DOHH2 (cell line): ENCODE measurements around the gene RCC2.

Experiments
- H3F3A ChIP-seq: fragments of 200-600 bp; sonication (generic), shearing (Covaris generic); 2 replicates; pipeline ENCODE4 v1.6.0; 2016; ENCODE audit warnings: antibody characterized with exemption, mild to moderate bottlenecking; ENCODE audit not compliant: control insufficient read depth, insufficient read depth
- H3K27ac ChIP-seq: fragments of 200-600 bp; sonication (generic); 2 replicates; pipeline ENCODE4 v1.5.1; 2014; ENCODE audit warnings: low read depth, mild to moderate bottlenecking, low read length, moderate library complexity
- H3K27me3 ChIP-seq: fragments of 200-600 bp; sonication (generic); 2 replicates; pipeline ENCODE4 v1.6.1; 2014; ENCODE audit warnings: mild to moderate bottlenecking, low read length, mixed read lengths; ENCODE audit not compliant: control insufficient read depth
- H3K36me3 ChIP-seq: fragments of 200-600 bp; sonication (generic); 2 replicates; pipeline ENCODE4 v1.6.1; 2014; ENCODE audit warnings: mild to moderate bottlenecking, low read length, moderate library complexity, mixed read lengths; ENCODE audit not compliant: control insufficient read depth
- H3K4me1 ChIP-seq: fragments of 200-600 bp; sonication (generic); 2 replicates; pipeline ENCODE4 v1.6.1; 2014; ENCODE audit warnings: mild to moderate bottlenecking, low read length, mixed read lengths; ENCODE audit not compliant: control insufficient read depth
- H3K4me2 ChIP-seq: fragments of 200-600 bp; sonication (generic); 2 replicates; pipeline ENCODE4 v1.6.0; 2014; ENCODE audit warnings: mild to moderate bottlenecking, low read length, moderate library complexity
- H3K4me3 ChIP-seq: fragments of 200-600 bp; sonication (generic); 2 replicates; pipeline ENCODE4 v1.5.1; 2014; ENCODE audit warnings: mild to moderate bottlenecking, low read length, mixed read lengths
- H3K79me2 ChIP-seq: fragments of 200-600 bp; sonication (generic); 2 replicates; pipeline ENCODE4 v1.6.1; 2014; ENCODE audit warnings: mild to moderate bottlenecking, low read length, mixed read lengths; ENCODE audit not compliant: control insufficient read depth
- H3K9me2 ChIP-seq: fragments of 200-600 bp; sonication (generic); replicated peaks from 2 replicates; pipeline ENCODE4 v1.6.1; 2014; ENCODE audit warnings: mild to moderate bottlenecking, low read length, mixed read lengths; ENCODE audit not compliant: control insufficient read depth
- H3K9me3 ChIP-seq: fragments of 200-600 bp; sonication (generic); 2 replicates; pipeline ENCODE4 v1.6.1; 2014; ENCODE audit warnings: antibody characterized with exemption, low read length, mixed read lengths; ENCODE audit not compliant: control insufficient read depth, insufficient read depth
- H4K20me1 ChIP-seq: fragments of 200-600 bp; sonication (generic); 2 replicates; pipeline ENCODE4 v1.6.0; 2014; ENCODE audit warnings: low read depth, mild to moderate bottlenecking, antibody characterized with exemption, low read length, moderate library complexity; ENCODE audit not compliant: control insufficient read depth, insufficient read depth
- EZH2phosphoT487 ChIP-seq: fragments of 200-600 bp; sonication (generic); IDR thresholded peaks from 2 replicates; pipeline ENCODE4 v1.6.1; 2017; ENCODE audit warnings: borderline replicate concordance, mild to moderate bottlenecking, antibody characterized with exemption, low read length, moderate library complexity, mixed read lengths
- TF ChIP-seq, protein P1 (sequence below): fragments of 200-600 bp; sonication (generic); IDR thresholded peaks from one replicate; pipeline ENCODE4 v1.5.1; 2014; ENCODE audit warnings: antibody characterized with exemption, mild to moderate bottlenecking, low read depth, low read length; ENCODE audit not compliant: poor library complexity, severe bottlenecking

The RCC2 gene

DNA sequence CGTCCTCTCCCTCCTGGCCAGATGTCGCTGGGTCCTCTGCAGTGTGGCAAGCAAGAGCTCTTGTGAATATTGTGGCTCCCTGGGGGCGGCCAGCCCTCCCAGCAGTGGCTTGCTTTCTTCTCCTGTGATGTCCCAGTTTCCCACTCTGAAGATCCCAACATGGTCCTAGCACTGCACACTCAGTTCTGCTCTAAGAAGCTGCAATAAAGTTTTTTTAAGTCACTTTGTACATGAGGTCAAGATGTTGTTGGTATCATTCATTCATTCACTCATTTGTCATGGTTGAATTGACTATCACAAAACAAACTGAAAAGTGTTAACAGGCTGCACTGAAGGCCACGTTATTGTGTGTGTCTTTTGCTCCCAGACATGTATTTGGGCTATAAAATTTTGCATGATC lies 75.7 kb downstream of the RCC2 start:
- no peak for TF ChIP-seq EZH2phosphoT487
- TF ChIP-seq, protein P1, sequence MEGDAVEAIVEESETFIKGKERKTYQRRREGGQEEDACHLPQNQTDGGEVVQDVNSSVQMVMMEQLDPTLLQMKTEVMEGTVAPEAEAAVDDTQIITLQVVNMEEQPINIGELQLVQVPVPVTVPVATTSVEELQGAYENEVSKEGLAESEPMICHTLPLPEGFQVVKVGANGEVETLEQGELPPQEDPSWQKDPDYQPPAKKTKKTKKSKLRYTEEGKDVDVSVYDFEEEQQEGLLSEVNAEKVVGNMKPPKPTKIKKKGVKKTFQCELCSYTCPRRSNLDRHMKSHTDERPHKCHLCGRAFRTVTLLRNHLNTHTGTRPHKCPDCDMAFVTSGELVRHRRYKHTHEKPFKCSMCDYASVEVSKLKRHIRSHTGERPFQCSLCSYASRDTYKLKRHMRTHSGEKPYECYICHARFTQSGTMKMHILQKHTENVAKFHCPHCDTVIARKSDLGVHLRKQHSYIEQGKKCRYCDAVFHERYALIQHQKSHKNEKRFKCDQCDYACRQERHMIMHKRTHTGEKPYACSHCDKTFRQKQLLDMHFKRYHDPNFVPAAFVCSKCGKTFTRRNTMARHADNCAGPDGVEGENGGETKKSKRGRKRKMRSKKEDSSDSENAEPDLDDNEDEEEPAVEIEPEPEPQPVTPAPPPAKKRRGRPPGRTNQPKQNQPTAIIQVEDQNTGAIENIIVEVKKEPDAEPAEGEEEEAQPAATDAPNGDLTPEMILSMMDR: no peak
- no peaks in the 10 kb centered on the region for H3K9me2 ChIP-seq
- H3K4me3 ChIP-seq: no peak overlapping the region
- H3K4me2 ChIP-seq: no peak overlapping the region
- 0 out of 2 replicates have a peak, but pooled peaks cover 3% of the 10 kb centered on the region for H3K27me3 ChIP-seq
- H4K20me1 ChIP-seq: no peaks in the 10 kb centered on the region
- H3K4me1 ChIP-seq: no peaks in the 10 kb centered on the region
- H3K27ac ChIP-seq: no peak overlapping the region
- H3K9me3 ChIP-seq: no peaks in the 10 kb centered on the region
- no peaks in the 10 kb centered on the region for H3K36me3 ChIP-seq
- no peaks in the 10 kb centered on the region for H3K79me2 ChIP-seq
- H3F3A ChIP-seq: no peaks in the 10 kb centered on the region

DNA sequence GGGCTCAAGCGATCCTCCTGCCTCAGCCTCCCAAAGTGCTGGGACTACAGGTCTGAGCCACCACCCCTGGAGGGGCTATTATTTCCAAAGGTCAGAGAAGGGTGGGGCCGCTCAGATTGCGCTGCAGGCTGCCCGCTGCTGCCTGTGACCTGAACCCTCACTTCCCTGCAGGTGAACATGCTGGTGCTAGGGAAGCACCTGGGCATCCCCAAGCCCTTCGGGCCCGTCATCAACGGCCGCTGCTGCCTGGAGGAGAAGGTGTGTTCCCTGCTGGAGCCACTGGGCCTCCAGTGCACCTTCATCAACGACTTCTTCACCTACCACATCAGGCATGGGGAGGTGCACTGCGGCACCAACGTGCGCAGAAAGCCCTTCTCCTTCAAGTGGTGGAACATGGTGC lies 76.1 kb downstream of the RCC2 start:
- Histone ChIP-seq H3K36me3 (no peaks in the 10 kb centered on the region), H3K4me3 (no peak overlapping the region), H3F3A (no peaks in the 10 kb centered on the region), H4K20me1 (no peaks in the 10 kb centered on the region), H3K9me3 (no peaks in the 10 kb centered on the region), H3K4me1 (no peaks in the 10 kb centered on the region), H3K27me3 (0 out of 2 replicates have a peak, but pooled peaks cover 3% of the 10 kb centered on the region), H3K27ac (no peak overlapping the region), H3K9me2 (no peaks in the 10 kb centered on the region), H3K79me2 (no peaks in the 10 kb centered on the region), H3K4me2 (no peak overlapping the region)
- TF ChIP-seq, protein P1: no peak
- no peak for TF ChIP-seq EZH2phosphoT487

DNA sequence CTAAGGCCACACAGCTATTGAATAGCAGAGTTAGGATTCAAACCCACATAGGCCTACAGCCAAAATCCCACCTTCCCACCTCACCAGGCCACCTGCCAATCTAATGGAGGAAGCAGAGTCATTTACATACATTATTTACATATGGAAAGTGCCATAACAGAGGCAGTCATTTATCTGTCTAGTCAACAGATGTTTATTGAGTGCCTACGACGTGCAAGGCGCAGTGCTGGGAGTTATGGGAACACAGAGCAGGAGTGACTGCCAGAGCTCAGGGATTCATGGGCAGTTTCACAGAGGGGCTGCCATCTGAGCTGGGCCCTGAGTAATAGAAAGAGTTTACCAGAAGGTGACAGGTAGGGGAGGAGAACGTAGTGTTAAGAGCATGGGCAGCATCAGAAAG lies 77.8 kb downstream of the RCC2 start:
- H3K27me3 ChIP-seq: 0 out of 2 replicates have a peak, but pooled peaks cover under 1% of the 10 kb centered on the region
- H3K27ac ChIP-seq: no peak overlapping the region
- no peaks in the 10 kb centered on the region for H4K20me1 ChIP-seq
- H3K9me2 ChIP-seq: no peaks in the 10 kb centered on the region
- no peaks in the 10 kb centered on the region for H3K36me3 ChIP-seq
- no peak for TF ChIP-seq EZH2phosphoT487
- TF ChIP-seq, protein P1: no peak
- H3K4me2 ChIP-seq: no peak overlapping the region
- no peaks in the 10 kb centered on the region for H3F3A ChIP-seq
- no peaks in the 10 kb centered on the region for H3K9me3 ChIP-seq
- H3K4me1 ChIP-seq: no peaks in the 10 kb centered on the region
- H3K4me3 ChIP-seq: no peak overlapping the region
- H3K79me2 ChIP-seq: no peaks in the 10 kb centered on the region
